IPS-20b (cell line): ENCODE results near the gene ATOSB.
A peak's percentile ranks its signal among the peaks of the same experiment; 100 is the strongest.

Source experiments
- H3K27ac ChIP-seq: one replicate; pipeline ENCODE4 v1.5.1; 2013; ENCODE audit warnings: low read length
- H3K27me3 ChIP-seq: 2 replicates; pipeline ENCODE4 v1.6.1; 2013; ENCODE audit warnings: mild to moderate bottlenecking, low read length, inconsistent platforms; ENCODE audit not compliant: insufficient read depth
- H3K36me3 ChIP-seq: 2 replicates; pipeline ENCODE4 v1.6.1; 2013; ENCODE audit warnings: low read depth, mild to moderate bottlenecking, inconsistent platforms, low read length, moderate library complexity; ENCODE audit not compliant: insufficient read depth
- H3K4me1 ChIP-seq: 2 replicates; pipeline ENCODE4 v1.6.1; 2013; ENCODE audit warnings: mild to moderate bottlenecking, control low read depth, inconsistent platforms, low read length, moderate library complexity; ENCODE audit not compliant: insufficient read depth
- H3K4me3 ChIP-seq: 2 replicates; pipeline ENCODE4 v1.5.1; 2013; ENCODE audit warnings: mild to moderate bottlenecking, low read length, inconsistent platforms
- H3K9ac ChIP-seq: 2 replicates; pipeline ENCODE4 v1.6.1; 2013; ENCODE audit warnings: low read depth, mild to moderate bottlenecking, inconsistent platforms, low read length, moderate library complexity
- H3K9me3 ChIP-seq: 2 replicates; pipeline ENCODE4 v1.6.1; 2013; ENCODE audit warnings: mild to moderate bottlenecking, low read depth, low read length, inconsistent platforms; ENCODE audit not compliant: insufficient read depth

The ATOSB gene

DNA sequence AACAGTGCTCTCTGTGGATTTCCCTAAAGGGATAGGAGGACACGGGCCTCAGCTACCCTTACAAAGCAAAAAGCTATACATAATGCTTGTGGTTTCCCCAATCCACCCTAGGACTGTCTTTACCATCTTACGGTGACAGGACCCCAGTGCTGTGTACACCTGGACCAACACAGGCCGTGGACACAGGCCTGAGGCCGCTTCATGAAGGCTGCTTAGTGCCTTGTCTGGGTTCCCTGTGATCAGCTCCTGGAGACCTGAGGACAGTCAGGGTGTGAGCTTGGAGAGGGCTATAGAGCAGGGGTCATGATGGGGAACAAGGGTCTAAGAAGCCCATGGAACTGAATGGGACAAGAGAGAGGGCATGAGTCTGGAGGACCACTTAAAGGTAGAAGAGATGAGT lies 38.8 kb downstream of the ATOSB start:
- Histone ChIP-seq H3K36me3 (peaks cover 46% of the 10 kb centered on the region), H3K27ac (no peak overlapping the region), H3K4me1 (peaks cover 7% of the 10 kb centered on the region; the same call in 1 of the 2 replicates), H3K27me3 (no peaks in the 10 kb centered on the region), H3K4me3 (no peak overlapping the region), H3K9me3 (no peaks in the 10 kb centered on the region), H3K9ac (no peak overlapping the region)

DNA sequence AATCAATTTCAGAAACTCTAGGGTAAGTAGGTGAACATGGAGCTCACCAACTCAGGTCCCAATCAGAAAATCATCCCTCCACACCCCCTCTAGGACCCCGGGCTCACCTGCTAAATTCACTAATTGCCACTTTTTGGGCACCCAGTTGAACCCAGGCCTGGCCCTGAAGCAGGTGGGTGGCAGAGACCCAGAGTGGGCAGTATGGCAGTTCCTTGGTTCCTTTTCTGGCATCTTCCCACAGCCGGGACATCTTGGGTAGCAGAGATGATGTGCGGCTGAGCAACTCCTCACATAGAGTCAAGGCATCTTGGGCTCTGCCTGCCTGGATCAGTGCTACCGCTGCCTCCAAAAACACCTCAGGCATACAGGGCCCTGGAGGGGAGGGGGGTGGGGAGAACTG lies 40.3 kb downstream of the ATOSB start:
- H3K27ac ChIP-seq: no peak overlapping the region
- no peak overlapping the region for H3K9ac ChIP-seq
- H3K27me3 ChIP-seq: no peaks in the 10 kb centered on the region
- H3K9me3 ChIP-seq: no peaks in the 10 kb centered on the region
- H3K4me1 ChIP-seq: peaks cover 10% of the 10 kb centered on the region
- no peak overlapping the region for H3K4me3 ChIP-seq
- H3K36me3 ChIP-seq: peaks cover 52% of the 10 kb centered on the region

DNA sequence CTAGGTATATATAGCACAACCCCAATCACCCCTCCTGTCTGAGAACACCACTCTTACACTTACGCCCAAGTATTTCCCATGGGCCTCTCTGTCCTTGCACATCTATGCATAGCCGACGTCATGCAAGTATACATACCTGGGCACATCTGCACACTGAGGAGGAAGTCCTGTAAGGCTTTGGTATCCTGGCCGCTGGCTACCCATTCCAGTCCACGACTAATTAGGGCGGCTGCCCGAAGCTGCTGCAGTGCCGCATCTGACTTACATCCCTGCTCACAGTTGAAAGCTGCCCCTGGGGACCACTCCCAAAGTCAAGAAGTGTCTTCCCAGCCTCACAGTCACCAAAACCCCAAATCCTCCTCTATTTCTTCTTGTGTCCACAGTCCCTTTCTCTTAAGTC lies 40.9 kb downstream of the ATOSB start:
- Histone ChIP-seq H3K4me3 (no peak overlapping the region), H3K27me3 (no peaks in the 10 kb centered on the region), H3K36me3 (peaks cover 58% of the 10 kb centered on the region), H3K27ac (no peak overlapping the region), H3K9ac (no peak overlapping the region), H3K9me3 (no peaks in the 10 kb centered on the region), H3K4me1 (peaks cover 15% of the 10 kb centered on the region)

DNA sequence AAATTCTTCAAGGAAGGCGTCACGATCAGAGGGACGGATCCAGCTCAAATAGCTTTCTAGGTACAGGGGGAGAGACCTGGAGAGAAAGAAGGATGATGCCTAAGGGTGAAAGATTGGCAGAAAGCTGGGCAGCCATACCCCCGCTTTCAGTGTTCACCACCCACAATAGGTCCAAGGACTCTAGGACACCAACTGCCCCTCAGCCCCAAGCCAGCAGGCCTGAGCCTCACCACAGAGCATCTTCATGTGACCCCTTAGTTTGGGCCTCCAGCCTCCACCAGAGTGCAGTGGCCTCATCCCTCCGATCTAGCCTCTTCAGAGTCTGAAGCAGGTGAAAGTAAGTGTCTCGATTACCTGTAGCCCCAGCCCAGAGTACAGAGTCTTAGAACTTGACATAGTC lies 41.5 kb downstream of the ATOSB start:
- H3K9ac ChIP-seq: no peak overlapping the region
- H3K4me1 ChIP-seq: peaks cover 17% of the 10 kb centered on the region
- H3K27me3 ChIP-seq: no peaks in the 10 kb centered on the region
- peaks cover 59% of the 10 kb centered on the region for H3K36me3 ChIP-seq
- no peaks in the 10 kb centered on the region for H3K9me3 ChIP-seq
- no peak overlapping the region for H3K27ac ChIP-seq
- H3K4me3 ChIP-seq: no peak overlapping the region

DNA sequence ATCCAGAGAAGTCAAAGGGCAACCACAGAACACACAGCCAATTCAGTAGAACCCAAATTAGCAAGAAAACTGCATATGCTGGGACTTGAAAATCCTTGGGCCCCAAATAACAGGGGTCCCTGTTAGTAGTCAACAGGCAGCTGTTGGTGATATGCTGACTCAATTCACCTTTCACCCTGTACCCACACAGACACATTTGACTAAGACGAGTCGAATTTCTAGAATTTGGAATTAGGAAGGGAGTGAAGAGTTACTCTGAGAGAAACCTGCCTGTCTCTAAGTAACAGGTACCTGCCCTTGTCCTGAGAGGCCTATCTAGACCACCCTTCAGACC lies 42.4 kb downstream of the ATOSB start:
- Histone ChIP-seq H3K27me3 (no peaks in the 10 kb centered on the region), H3K4me3 (peak overlapping the region; percentile 33; the same call in 1 of the 2 replicates), H3K9me3 (no peaks in the 10 kb centered on the region), H3K27ac (no peak overlapping the region), H3K4me1 (peaks cover 10% of the 10 kb centered on the region), H3K36me3 (peaks cover 68% of the 10 kb centered on the region), H3K9ac (peak overlapping the region; percentile 42; the same call in 1 of the 2 replicates)

DNA sequence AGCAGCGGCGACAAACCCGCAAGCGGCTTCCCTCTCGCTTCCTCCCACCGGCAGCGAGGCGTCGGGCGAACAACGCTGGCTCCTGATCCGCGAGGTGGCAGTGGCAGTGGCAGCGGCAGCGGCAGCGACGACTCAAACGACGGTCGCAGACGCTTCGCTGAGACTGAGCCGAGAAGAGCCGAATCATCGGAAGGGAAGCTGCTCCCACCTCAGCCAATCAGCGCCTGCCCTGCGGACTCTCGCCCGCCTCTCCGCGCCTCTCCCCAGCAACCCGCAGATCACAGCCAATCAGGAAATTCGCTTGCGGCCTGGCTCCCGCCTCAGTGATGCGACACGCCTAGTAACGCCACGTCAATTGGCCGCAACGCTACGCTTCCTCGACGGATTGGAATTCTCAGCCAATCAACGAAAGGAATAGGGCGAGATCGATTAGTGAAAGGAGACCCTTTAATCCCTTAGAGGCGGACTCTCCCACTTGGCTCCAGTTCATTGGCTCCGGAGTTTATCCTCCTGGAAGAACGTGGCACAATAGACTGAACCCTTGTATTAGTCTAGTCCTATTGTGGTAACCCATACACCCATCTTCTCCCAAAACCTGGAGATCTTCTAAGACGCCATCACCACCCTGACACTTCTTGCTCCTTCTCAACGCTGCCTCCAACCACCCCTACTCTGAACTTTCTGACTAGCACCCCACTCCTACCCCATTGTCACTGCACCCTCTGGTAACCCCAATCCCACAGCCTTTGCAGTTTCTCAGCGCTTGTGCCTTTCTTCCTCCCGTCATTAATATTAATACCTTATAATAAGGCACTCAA lies 43.0 kb downstream of the ATOSB start, which contains the start of gene VCP:
Gene VCP (minus strand): TSS at position 165 of the 818 bp plus-strand sequence. CDS start 272 bp downstream, outside the sequence.
- Histone ChIP-seq H3K27me3 (no peaks in the 10 kb centered on the region), H3K4me1 (peaks cover 9% of the 10 kb centered on the region), H3K9me3 (no peaks in the 10 kb centered on the region), H3K4me3 (peak within 1 kb of the TSS; percentile 99), H3K27ac (peak within 1 kb of the TSS; percentile 72), H3K36me3 (peaks cover 74% of the 10 kb centered on the region), H3K9ac (peak within 1 kb of the TSS; percentile 99)

DNA sequence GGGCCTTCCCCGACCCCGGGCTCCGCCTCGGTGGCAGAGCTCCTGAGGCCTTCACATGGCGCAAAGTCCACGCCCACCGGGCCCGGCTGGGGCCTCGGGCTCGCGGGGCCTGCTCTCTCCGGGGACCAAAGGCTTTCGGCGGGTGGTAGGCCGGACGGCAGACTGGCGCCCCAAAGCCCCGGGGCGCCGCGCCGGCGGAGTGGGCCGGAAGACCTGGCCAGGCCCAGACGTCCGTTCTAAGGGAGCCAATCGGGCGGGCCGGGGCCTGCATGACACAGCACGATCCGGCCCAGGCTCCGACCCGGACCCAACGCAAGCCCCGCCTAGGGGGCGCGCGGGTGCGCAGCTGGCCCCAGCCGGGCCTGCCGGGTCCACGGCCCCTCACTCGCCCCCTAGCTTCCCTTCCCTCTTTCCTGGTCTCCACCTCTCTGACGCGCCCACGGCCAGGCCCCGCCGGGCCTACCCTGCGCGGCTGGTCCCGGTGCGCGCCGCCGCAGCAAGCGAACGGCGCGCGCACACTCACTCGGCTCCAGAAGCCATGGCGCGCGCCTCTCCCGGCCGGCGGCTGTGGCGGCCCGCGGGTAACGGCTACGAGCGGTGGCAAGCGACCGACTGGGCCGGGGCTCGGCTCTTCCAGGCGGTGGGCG lies 43.7 kb downstream of the ATOSB start:
- Histone ChIP-seq H3K36me3 (peaks cover 75% of the 10 kb centered on the region), H3K9ac (peak overlapping the region; percentile 99), H3K27me3 (no peaks in the 10 kb centered on the region), H3K9me3 (no peaks in the 10 kb centered on the region), H3K27ac (peak overlapping the region; percentile 72), H3K4me1 (peaks cover 9% of the 10 kb centered on the region), H3K4me3 (peak overlapping the region; percentile 99)

DNA sequence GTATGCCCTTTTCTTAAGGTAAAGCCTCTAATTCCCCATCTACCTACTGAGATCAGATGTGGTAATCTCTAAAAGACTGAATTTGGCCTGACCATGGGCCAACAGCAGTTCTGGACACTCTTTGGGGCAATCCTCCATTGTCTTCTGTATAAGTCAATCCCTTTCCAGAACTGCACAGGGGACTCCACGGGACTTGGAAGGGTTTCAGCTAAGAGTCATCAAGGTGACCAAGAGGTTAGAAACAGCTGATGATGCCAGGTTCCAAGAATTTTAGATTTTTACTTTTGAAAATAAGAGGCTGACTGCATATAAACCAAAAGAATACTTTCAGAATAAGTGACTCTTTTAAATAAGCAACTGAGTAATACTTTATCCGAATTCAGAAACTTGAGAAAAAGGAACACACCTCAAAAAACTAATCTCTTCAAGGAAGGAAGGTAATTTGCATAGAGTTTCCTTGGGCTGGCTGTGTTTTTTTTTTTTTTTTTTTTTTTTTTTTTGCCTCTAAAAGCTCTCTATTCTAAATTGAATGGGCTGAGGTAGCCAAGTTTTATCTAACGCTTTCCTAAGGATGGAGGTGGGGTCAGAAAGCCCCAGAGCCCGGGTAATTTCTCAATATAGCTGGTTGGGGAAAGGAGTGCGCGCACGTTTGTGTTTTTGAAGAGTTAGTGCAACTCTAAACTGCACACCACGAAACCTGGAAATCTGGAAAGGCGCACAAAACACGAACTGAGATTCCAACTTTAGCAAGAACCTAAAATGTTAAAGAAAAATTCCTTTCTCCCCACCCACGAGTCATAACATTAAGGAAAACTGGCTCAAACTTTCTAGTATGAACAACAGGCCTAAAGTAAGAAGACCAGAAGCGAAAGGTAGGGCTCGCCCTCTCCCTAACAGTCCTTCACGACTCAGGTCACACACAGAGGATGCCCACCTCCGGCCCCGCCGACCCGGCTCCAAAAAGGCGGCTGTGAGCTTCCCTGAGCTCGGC lies 44.5 kb downstream of the ATOSB start:
- Histone ChIP-seq H3K4me3 (peak overlapping the region; percentile 99), H3K36me3 (peaks cover 75% of the 10 kb centered on the region), H3K4me1 (peaks cover 9% of the 10 kb centered on the region), H3K9me3 (no peaks in the 10 kb centered on the region), H3K9ac (peak overlapping the region; percentile 99), H3K27me3 (no peaks in the 10 kb centered on the region), H3K27ac (peak overlapping the region; percentile 72)

DNA sequence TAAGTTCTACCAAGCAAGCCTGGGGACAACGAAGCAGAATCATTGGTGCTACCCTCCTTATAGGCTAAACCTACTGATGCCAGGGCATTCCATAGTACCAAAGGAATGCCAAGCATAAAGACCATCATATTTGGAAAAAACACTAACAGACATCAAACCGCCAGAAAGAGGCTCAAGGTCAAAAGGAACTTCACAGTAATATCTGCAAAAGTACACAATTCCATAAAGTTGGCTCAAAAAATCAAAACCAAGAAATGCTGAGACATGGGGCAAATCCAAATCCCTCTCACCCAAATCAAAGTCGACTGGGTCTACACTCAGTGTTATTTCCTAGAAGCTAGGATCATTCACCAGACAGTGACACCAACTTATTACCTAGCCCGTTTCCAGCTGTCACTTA lies 46.6 kb downstream of the ATOSB start:
- Histone ChIP-seq H3K4me3 (no peak overlapping the region), H3K36me3 (peaks cover 75% of the 10 kb centered on the region)

DNA sequence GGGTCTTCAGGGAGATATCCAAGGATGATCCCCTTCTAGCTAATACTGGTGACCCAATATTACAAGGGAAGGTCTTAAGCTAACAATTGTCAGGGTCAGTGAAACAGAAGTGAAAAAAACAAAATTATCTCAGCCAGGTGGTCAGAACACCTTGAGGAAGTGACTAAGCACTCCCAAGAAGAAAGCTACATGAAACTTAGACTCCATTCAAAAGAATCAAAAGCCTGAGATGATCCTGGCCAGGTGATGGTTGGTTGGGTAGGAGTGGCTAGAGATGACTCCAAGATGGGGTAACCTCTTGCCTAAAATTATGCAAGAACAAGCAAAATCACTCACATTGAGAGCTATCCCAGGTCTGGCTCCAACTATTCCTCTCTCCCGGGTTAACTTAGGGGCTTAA lies 48.6 kb downstream of the ATOSB start:
- Histone ChIP-seq H3K27ac (no peak overlapping the region), H3K4me1 (peaks cover 9% of the 10 kb centered on the region), H3K9me3 (no peaks in the 10 kb centered on the region), H3K36me3 (peaks cover 85% of the 10 kb centered on the region), H3K9ac (no peak overlapping the region), H3K27me3 (no peaks in the 10 kb centered on the region), H3K4me3 (no peak overlapping the region)

More for the DNA sequence above, 46.6 kb downstream of the ATOSB start:
- Histone ChIP-seq H3K27ac (no peak overlapping the region), H3K27me3 (no peaks in the 10 kb centered on the region), H3K9ac (no peak overlapping the region), H3K9me3 (no peaks in the 10 kb centered on the region), H3K4me1 (peaks cover 9% of the 10 kb centered on the region)

DNA sequence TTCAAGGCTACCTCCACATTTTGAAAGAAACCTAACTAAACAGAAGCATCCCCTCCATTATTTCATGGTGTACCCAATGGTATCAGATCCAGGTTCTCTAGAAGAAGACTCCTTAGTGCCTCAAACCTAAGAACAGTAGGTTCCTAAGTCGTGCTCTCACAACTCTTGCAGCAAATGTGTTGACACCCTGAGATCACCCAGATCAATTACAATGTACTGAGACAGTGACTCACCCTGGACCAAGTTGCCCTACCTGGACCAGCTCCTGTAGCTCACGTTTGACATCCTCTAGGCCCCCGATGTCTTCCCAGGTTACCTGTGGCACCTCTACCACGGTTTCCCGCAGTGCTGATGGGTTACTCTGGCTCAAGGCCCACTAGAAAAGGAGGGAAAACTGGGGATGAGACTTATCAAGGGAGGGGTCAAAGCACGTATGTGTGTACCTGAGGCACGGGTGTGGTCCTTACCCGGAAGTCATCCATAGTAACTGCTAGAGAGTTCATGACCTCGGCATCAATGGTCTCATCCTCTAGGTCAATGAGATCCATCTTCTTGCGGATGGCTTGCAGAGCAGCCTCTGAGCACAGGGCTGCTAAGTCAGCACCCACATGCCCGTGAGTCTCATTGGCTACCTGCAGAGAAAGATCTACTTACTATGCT lies 55.0 kb downstream of the ATOSB start:
- Histone ChIP-seq H3K9me3 (no peaks in the 10 kb centered on the region), H3K4me3 (no peak overlapping the region), H3K27ac (no peak overlapping the region), H3K36me3 (peaks cover 100% of the 10 kb centered on the region), H3K4me1 (no peaks in the 10 kb centered on the region), H3K9ac (no peak overlapping the region), H3K27me3 (no peaks in the 10 kb centered on the region)
